Measurements from ENCODE around the gene SLC39A6. TPM values are rescaled to one million over a fixed set of nuclear protein-coding genes. Genes with fewer than 3 reads are reported as not detected.

Gene SLC39A6, protein sequence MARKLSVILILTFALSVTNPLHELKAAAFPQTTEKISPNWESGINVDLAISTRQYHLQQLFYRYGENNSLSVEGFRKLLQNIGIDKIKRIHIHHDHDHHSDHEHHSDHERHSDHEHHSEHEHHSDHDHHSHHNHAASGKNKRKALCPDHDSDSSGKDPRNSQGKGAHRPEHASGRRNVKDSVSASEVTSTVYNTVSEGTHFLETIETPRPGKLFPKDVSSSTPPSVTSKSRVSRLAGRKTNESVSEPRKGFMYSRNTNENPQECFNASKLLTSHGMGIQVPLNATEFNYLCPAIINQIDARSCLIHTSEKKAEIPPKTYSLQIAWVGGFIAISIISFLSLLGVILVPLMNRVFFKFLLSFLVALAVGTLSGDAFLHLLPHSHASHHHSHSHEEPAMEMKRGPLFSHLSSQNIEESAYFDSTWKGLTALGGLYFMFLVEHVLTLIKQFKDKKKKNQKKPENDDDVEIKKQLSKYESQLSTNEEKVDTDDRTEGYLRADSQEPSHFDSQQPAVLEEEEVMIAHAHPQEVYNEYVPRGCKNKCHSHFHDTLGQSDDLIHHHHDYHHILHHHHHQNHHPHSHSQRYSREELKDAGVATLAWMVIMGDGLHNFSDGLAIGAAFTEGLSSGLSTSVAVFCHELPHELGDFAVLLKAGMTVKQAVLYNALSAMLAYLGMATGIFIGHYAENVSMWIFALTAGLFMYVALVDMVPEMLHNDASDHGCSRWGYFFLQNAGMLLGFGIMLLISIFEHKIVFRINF
- total RNA-seq, result 19.6 and 23.4 TPM in 2 replicates

DNA sequence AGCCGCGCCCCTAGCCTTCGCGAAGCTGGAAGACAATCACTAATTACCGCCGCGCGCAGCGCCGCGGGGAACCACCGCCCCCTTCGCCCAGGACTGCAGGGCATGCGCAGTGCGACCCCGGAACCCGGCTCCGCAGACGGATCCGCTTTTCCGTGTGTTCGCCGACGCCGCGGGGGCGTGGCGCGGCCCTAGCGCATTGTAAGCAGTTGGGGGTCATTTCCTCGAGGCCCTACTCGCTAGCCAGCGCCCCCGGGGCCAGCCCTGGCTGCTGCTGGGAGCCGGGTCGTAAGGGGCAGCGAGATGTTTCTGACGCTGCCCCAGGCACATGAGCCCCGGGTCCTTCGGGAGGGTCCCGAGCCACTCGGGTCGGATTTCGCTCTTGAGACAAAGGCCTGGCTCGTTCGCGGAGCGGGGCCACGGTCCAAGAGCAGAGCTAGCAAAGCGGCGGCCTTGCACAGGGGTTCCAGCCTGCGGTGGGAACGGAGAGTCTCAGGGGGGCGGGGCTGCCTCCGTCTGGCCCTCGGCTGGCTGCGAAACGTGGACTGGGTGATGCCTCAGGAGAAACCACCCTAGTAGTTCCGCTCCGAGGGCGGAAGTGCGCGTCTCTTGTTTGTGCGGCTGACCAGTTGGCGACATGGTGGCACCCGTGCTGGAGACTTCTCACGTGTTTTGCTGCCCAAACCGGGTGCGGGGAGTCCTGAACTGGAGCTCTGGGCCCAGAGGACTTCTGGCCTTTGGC lies at the start of gene SLC39A6, which contains the start of gene ELP2:
Gene SLC39A6 (minus strand): TSS at position 41 of the 739 bp plus-strand sequence. CDS start 2,333 bp downstream, outside the sequence.
Gene ELP2 (plus strand): TSS at position 600 of the 739 bp plus-strand sequence. CDS start 35 bp downstream, at position 635.

DNA sequence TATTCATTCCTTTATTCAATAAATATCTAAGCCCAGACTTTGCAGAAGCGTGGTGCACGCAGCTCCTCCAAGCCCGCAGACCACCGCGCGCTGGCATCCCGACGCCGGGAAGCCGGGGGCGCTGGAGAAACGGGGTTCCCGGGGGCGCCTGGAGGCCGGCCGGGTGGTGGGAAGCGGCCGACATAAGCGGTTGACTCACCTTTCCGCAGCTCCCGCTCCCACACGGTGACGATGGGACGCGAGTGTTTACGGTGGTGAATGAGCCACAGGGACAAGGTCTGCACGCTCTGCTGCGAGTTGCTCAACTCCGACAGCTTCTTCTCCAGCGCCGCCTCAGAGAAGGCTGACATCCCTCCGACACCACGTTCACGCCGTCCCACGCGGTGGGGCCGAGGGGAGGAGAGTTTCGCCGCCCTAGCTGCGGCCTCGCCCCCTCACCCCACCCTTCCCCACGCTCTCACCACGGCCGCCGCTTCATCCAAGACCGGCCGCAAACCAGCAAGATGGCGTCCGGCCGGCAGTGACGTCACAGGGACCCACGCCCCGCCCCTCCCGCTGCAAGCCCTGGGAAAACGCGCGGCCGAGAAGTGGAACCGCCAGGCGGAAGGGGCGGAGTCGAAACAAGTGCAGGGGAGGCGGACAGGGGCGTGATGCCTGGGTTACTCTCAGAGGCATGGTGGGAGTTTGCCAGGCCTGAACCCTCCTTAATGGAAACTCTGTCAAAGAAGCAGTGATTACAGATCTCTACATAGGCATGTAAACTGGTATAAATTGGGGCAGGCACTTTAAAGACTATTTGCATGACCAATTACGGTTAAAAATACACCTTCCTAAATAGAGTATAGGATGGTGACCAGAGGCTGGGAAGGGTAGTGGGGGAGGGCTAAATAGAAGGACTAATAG lies 61.8 kb downstream of the SLC39A6 start, which contains the start of gene RPRD1A:
Gene RPRD1A (minus strand): TSS at position 505 of the 903 bp plus-strand sequence. CDS start 155 bp downstream, at position 350.

Other genes with a start within 250 kb of the SLC39A6 start
- 47.4 and 56.2 TPM in 2 replicates for gene RPRD1A, start 61.8 kb downstream of the SLC39A6 start, total RNA-seq
- gene ELP2, start 559 bp upstream of the SLC39A6 start, total RNA-seq, result 69.1 and 78.1 TPM in 2 replicates
- 0.48 and 0.65 TPM in 2 replicates for gene MOCOS, start 58.2 kb upstream of the SLC39A6 start, total RNA-seq
- under 0.01 and 0.33 TPM in 2 replicates for gene FHOD3, start 168.4 kb upstream of the SLC39A6 start, total RNA-seq

All from vein endothelial cell (primary cell).